GM19463 (cell line): ENCODE results near the gene CDC42BPA.

ENCODE experiments used
- ATAC-seq: cut with Tn5 transposase; IDR thresholded peaks from one replicate; pipeline ENCODE4 v1.9.1; 2021; ENCODE audit warnings: mild to moderate bottlenecking, moderate library complexity; ENCODE audit not compliant: unreplicated experiment

The CDC42BPA gene

GRCh38 chr1:226982451-226983177 is 335.7 kb downstream of the CDC42BPA start:
- no peak for ATAC-seq

GRCh38 chr1:226981838-226982237 is 336.5 kb downstream of the CDC42BPA start:
- ATAC-seq: no peak

- no peak for ATAC-seq
These were observed 336.9 kb downstream of the CDC42BPA start for GRCh38 chr1:226981386-226981817.

- ATAC-seq: no peak
These were observed 337.5 kb downstream of the CDC42BPA start for GRCh38 chr1:226980565-226981385.

- ATAC-seq: no peak
These were observed 338.2 kb downstream of the CDC42BPA start for GRCh38 chr1:226980122-226980560.

- ATAC-seq: no peak
These were observed 338.7 kb downstream of the CDC42BPA start for GRCh38 chr1:226979517-226980121.

GRCh38 chr1:226979115-226979516 is 339.2 kb downstream of the CDC42BPA start:
- ATAC-seq: no peak

GRCh38 chr1:226978432-226979114 is 339.7 kb downstream of the CDC42BPA start:
- ATAC-seq: no peak

- no peak for ATAC-seq
These were observed 340.5 kb downstream of the CDC42BPA start for GRCh38 chr1:226977643-226978431.

- no peak for ATAC-seq
These were observed 341.2 kb downstream of the CDC42BPA start for GRCh38 chr1:226976978-226977642.

GRCh38 chr1:226976276-226976977 is 341.9 kb downstream of the CDC42BPA start:
- ATAC-seq: no peak

- no peak for ATAC-seq
These were observed 342.7 kb downstream of the CDC42BPA start for GRCh38 chr1:226975259-226976250.

- ATAC-seq: no peak
These were observed 343.6 kb downstream of the CDC42BPA start for GRCh38 chr1:226974544-226975258.

- ATAC-seq: no peak
These were observed 344.3 kb downstream of the CDC42BPA start for GRCh38 chr1:226973898-226974543.

GRCh38 chr1:226973371-226973897 is 344.9 kb downstream of the CDC42BPA start:
- no peak for ATAC-seq

GRCh38 chr1:226972931-226973330 is 345.4 kb downstream of the CDC42BPA start:
- ATAC-seq: no peak
